ENCODE measurements around the gene EPS8L3. TPM values are rescaled to one million over a fixed set of nuclear protein-coding genes. Genes with fewer than 3 reads are reported as not detected.

EPS8L3 gene
- total RNA-seq, 3 donors from 2014 or later (not counting 1 experiment from before 2014, with no cell fraction given): 0.47 TPM; not detected in 2

DNA sequence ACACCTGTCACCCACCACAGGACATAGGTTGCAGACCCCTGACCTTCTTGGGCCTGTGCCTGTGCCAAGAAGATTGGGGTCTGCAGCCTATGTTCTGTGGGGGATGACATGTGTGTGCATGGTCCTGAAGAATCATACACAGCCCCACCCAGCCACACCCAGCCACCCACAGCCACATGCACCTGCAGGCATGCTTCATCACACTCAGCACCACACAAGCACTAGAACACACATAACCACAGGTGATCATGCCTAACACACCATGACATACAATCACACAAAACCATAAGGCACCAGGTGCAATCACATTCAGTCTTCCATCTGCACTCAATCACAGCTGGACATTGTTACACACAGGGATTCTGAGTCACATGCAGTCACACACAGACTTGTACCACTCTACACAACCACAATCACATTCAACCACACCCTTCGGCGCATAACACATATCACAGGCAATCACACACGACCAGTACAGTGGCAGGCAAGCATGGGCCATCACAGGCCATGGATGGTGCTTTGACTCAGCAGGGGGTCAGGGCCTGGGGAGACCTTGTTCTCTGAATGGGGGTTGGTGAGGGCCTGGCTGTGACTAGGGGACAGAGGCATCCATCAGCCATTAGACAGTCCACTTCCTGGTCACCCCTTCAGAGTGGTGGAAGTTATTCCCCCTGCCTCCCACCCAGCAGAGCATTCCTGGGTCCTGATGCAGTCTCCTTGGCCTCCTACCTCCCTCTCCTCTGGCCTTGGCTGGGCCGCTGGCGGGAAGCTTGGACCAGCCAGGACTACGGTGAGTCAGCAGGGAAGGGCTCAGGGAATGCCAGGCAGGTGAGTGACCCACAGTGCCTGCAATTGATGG, 44.3 kb upstream of the EPS8L3 start:
- DNase-seq: no peak
- Histone ChIP-seq H3K27me3 (ENCODE audit: control insufficient read depth, insufficient read depth, low read length) (peaks cover 21% of the 10 kb centered on the region), H3K4me1 (ENCODE audit: control insufficient read depth, insufficient read depth, low read length) (peaks cover 14% of the 10 kb centered on the region), H3K36me3 (ENCODE audit: control insufficient read depth, insufficient read depth, low read length) (no peaks in the 10 kb centered on the region), H3K4me3 (ENCODE audit: low read length) (no peak overlapping the region), H3K9me3 (ENCODE audit: control insufficient read depth, insufficient read depth, low read length) (no peaks in the 10 kb centered on the region), H3K27ac (ENCODE audit: low read length) (no peak overlapping the region)
- ATAC-seq: no peak
- Mint-ChIP-seq H3K27me3 (ENCODE audit: low read depth in 2 of 2) (peaks cover 0 to 17% of the 10 kb centered on the region in 2 donors), H3K36me3 (no peaks in the 10 kb centered on the region), H3K4me1 (peaks cover 7 to 15% of the 10 kb centered on the region in 2 donors), H3K4me3 (no peak overlapping the region), H3K27ac (no peak overlapping the region), H3K9me3 (no peaks in the 10 kb centered on the region)
- 86% methylated on average over 4 of the region's 6 CpGs for WGBS (ENCODE audit: insufficient coverage)
- intact Hi-C loops (cut with micrococcal nuclease): no loop called here
- TF ChIP-seq, protein P1, sequence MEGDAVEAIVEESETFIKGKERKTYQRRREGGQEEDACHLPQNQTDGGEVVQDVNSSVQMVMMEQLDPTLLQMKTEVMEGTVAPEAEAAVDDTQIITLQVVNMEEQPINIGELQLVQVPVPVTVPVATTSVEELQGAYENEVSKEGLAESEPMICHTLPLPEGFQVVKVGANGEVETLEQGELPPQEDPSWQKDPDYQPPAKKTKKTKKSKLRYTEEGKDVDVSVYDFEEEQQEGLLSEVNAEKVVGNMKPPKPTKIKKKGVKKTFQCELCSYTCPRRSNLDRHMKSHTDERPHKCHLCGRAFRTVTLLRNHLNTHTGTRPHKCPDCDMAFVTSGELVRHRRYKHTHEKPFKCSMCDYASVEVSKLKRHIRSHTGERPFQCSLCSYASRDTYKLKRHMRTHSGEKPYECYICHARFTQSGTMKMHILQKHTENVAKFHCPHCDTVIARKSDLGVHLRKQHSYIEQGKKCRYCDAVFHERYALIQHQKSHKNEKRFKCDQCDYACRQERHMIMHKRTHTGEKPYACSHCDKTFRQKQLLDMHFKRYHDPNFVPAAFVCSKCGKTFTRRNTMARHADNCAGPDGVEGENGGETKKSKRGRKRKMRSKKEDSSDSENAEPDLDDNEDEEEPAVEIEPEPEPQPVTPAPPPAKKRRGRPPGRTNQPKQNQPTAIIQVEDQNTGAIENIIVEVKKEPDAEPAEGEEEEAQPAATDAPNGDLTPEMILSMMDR (IDR thresholded peaks at IDR 0.05): no peak

DNA sequence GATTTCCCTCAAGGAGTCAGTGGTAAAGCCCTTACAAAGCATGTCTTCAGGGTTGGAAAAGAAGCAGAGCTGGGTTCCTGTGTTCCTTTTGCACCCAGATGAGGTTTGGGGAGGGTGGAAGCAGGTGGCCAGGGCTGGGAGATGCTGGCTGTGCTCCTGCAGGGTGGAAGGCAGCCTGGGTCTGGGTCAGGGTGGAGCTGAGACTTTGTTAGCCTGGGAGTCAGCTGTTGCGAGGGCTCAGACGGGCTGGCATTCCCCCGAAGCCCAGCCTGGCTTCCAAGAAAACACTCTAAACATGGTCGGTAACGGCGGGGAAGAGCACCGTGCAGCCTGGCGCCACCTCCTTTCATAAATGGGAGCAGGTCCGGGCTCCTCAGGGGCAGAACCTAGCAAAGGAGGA, 43.7 kb upstream of the EPS8L3 start:
- no peaks in the 10 kb centered on the region for H3K36me3 ChIP-seq (ENCODE audit: control insufficient read depth, insufficient read depth, low read length)
- 94% methylated on average over 9 of the region's 9 CpGs for WGBS (ENCODE audit: insufficient coverage)
- H3K4me1 Mint-ChIP-seq: peaks cover 14 to 22% of the 10 kb centered on the region in 2 donors
- no peak overlapping the region for H3K4me3 ChIP-seq (ENCODE audit: low read length)
- H3K27ac ChIP-seq (ENCODE audit: low read length): no peak overlapping the region
- H3K9me3 ChIP-seq (ENCODE audit: control insufficient read depth, insufficient read depth, low read length): no peaks in the 10 kb centered on the region
- H3K36me3 Mint-ChIP-seq: no peaks in the 10 kb centered on the region
- H3K9me3 Mint-ChIP-seq: no peaks in the 10 kb centered on the region
- H3K27me3 Mint-ChIP-seq (ENCODE audit: low read depth in 2 of 2): peaks cover 0 to 16% of the 10 kb centered on the region in 2 donors
- peaks cover 21% of the 10 kb centered on the region for H3K27me3 ChIP-seq (ENCODE audit: control insufficient read depth, insufficient read depth, low read length)
- DNase-seq: no peak
- no peak overlapping the region for H3K4me3 Mint-ChIP-seq
- no peak overlapping the region for H3K27ac Mint-ChIP-seq
- TF ChIP-seq, protein P1 (IDR thresholded peaks at IDR 0.05): no peak
- no peak for ATAC-seq
- intact Hi-C loops (cut with micrococcal nuclease): no loop called here
- H3K4me1 ChIP-seq (ENCODE audit: control insufficient read depth, insufficient read depth, low read length): peaks cover 21% of the 10 kb centered on the region

DNA sequence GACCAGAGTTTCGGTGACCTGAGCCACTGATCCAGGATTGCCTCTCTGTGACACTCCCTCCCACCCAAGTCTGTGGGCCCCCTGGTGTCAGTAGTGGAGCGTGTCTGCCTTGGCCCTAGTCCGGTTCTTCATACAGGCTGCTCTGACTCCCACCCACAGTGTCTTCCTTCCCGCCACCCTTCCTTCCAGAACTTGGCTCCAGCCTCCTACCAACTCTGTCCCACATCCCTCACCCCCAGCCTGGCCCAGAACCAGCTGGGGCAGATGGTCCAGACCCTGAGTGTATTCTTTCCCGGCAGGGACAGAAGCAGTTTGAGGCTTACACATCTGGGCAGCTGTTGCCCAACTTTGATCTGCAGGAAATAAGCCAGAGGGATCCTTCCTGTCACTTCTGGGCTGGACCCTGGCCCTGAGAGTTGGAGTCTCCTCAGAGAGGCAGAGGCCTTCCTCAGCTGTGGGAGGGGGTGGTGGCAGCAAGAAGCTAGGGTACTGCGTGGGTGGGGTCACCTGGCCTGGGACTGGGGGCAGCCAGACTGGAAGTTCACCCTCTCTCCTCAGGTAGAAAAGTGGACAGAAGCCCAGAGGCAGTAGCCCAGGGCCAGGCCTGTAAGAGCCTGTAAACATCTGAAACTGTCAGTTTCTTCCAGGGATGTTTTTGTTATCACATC, 43.1 kb upstream of the EPS8L3 start:
- no peak overlapping the region for H3K4me3 ChIP-seq (ENCODE audit: low read length)
- TF ChIP-seq, protein P1 (IDR thresholded peaks at IDR 0.05): no peak
- Mint-ChIP-seq H3K36me3 (no peaks in the 10 kb centered on the region), H3K27me3 (ENCODE audit: low read depth in 2 of 2) (peaks cover 0 to 13% of the 10 kb centered on the region in 2 donors), H3K4me1 (peaks cover 19 to 27% of the 10 kb centered on the region in 2 donors), H3K4me3 (no peak overlapping the region), H3K9me3 (no peaks in the 10 kb centered on the region), H3K27ac (no peak overlapping the region)
- H3K27me3 ChIP-seq (ENCODE audit: control insufficient read depth, insufficient read depth, low read length): peaks cover 21% of the 10 kb centered on the region
- H3K27ac ChIP-seq (ENCODE audit: low read length): no peak overlapping the region
- ATAC-seq (no peak), DNase-seq (no peak)
- WGBS (ENCODE audit: insufficient coverage): 87% methylated on average over 6 of the region's 6 CpGs
- peaks cover 26% of the 10 kb centered on the region for H3K4me1 ChIP-seq (ENCODE audit: control insufficient read depth, insufficient read depth, low read length)
- H3K36me3 ChIP-seq (ENCODE audit: control insufficient read depth, insufficient read depth, low read length): no peaks in the 10 kb centered on the region
- intact Hi-C loops (cut with micrococcal nuclease): no loop called here
- H3K9me3 ChIP-seq (ENCODE audit: control insufficient read depth, insufficient read depth, low read length): no peaks in the 10 kb centered on the region

Measured in natural killer cell (primary cell).